Forelimb muscle (tissue), 1 donor: Measurements from ENCODE around the gene FUZ. TPM values are rescaled to one million over a fixed set of nuclear protein-coding genes. Genes with fewer than 3 reads are reported as not detected.

ENCODE experiments used
- DNase-seq: peaks from one replicate; pipeline ENCODE4 v3.0.0-alpha.2; 2013; ENCODE audit warnings: low read depth
- polyA plus RNA-seq: library from polyadenylated mRNA; unstranded; fragments of 120-200 nt; gene quantifications from one replicate; pipeline ENCODE4 v1.2.1, GENCODE V29; 2013; ENCODE audit not compliant: insufficient read length

Gene FUZ
- polyA plus RNA-seq, 1 donor, result 17.0 TPM

DNA sequence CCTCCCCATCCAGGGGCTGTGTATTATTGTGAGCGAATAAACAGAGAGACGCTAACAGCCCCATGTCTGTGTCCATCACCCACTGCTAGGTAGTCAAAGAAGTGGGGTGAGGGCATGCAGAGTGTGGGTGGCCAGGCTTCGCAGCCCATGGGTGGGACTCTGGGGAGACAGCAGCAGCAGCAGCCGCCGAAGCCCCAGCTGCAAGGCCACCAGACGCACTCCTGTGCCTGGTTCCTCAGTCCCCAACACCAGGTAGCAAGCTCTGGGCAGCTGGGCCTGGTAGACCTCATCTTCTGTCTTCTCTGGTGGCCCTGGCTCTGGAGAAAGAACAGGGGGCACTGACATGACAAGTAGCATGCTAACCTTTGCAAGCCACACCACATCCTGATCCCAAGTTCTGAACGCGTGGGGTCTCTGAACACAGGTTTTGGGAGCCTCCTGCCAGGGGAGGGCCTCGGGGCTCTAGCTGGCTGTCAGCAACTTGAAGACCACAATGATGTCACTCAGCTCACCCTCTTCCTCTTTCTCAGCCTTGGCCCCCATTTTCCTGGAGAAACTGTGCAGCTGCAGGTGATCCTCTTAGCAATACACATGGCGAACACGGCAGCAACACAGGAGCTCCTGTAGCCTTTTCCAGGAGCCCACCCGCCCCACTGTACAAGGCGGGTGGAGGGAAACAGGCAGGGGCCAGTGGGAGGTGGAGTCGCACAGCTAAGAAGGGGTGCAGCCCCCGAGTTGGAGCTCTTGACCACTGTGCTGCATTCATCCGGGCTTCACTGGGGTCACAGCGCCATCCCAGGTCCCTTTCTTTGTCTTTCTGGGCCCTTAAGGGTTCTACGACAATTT is 5.8 kb downstream of the FUZ start:
- DNase-seq, result no peak

- no peak for DNase-seq
These were observed 6.5 kb downstream of the FUZ start for GRCh38 chr19:49806620-49806959.

- DNase-seq, result no peak
These were observed 7.1 kb downstream of the FUZ start for GRCh38 chr19:49805822-49806619.

GRCh38 chr19:49803529-49803856 is 9.6 kb downstream of the FUZ start:
- DNase-seq, result no peak

GRCh38 chr19:49802836-49803528 is 10.1 kb downstream of the FUZ start:
- DNase-seq, result no peak

GRCh38 chr19:49801966-49802661 is 11.0 kb downstream of the FUZ start:
- DNase-seq, result peak; percentile 74

- no peak for DNase-seq
These were observed 11.6 kb downstream of the FUZ start for GRCh38 chr19:49801401-49801888.

DNA sequence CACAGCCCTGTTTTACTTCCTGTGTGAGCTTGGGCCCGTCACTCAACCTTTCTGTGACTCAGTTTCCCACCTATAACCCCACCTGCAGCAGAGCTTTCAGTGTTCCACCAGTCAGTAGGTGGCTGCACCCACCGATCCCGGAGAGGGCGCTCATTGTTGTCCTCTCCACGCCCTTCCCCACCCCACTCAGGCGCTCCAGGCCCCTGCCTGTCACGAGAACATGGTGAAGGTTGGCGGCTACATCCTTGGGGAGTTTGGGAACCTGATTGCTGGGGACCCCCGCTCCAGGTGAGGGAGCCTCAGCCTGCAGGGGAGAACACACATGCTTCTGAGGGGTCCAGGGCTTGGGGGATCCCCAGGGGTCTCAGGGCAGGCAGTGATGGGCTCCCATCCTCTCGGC is 12.3 kb downstream of the FUZ start:
- no peak for DNase-seq

GRCh38 chr19:49799798-49800376 is 13.2 kb downstream of the FUZ start:
- no peak for DNase-seq

DNA sequence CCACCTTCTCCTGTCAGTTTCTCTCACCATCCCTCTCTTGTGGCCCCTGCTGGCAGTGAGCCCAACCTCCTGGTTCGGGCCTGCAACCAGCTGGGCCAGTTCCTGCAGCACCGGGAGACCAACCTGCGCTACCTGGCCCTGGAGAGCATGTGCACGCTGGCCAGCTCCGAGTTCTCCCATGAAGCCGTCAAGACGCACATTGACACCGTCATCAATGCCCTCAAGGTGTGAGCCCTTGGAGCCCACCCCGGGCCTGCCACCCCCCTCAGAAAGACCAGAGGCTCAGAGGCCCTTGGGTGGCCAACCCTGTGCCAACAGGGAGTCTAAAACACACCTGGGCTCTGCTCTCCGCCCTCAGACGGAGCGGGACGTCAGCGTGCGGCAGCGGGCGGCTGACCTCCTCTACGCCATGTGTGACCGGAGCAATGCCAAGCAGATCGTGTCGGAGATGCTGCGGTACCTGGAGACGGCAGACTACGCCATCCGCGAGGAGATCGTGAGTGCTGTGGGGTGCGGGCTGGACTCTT is 13.8 kb downstream of the FUZ start:
- DNase-seq, result no peak

GRCh38 chr19:49798574-49798973 is 14.5 kb downstream of the FUZ start:
- no peak for DNase-seq

GRCh38 chr19:49795615-49796014 is 17.5 kb downstream of the FUZ start:
- no peak for DNase-seq

DNA sequence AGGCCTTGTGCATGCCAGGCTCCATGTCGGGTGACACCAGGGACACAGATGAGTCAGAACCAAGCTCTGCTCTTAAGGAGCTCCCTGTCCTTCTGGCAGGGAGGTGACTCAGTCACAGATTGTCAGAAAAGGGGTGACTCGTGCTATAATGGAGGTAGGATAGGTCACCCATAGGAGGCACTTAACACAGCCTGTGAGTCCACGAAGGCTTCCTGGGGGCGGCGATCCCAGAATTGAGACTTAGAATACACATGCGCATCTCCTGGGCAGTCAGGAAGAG is 19.6 kb downstream of the FUZ start:
- no peak for DNase-seq

- no peak for DNase-seq
These were observed 20.1 kb downstream of the FUZ start for GRCh38 chr19:49792829-49793560.

GRCh38 chr19:49791776-49792445 is 21.2 kb downstream of the FUZ start:
- no peak for DNase-seq

DNA sequence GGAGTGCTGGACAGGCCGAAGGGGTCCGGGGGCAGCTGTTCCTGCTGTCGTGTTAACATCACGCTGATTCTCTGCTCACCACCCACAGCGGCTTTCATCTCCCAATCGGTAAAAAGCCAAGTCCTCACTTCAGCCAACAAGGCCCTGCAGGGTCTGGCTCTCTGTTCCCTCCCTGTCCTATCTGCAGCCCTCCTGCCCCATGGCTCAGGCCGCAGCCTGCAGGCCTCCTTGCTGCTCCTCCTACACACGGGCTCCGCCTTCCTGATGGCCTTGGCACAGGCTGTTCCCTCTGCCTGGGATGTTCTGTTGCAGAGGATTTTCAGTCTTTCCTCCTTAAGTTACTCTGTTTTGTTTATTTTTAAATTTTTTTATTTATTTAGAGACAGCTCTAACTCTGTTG is 22.2 kb downstream of the FUZ start:
- no peak for DNase-seq

DNA sequence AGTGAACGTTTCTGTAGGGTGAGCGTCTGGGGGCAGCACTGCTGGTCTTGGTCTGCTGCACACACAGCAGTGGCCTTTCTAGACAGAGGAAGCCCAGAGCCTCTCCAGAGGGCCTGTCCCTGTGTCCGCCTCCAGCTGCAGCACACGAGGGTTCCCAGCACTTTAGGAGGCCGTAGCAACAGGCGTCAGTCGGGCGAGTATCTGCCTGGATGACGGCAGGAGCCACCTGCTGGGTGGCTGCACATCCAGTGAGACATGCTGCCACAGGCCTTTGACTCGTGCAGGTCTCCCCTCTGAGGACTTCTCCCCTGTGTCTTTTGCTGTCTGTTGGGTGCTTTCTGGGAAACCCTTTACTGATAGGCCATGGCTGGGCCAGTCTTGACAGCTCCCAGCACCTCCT is 24.2 kb downstream of the FUZ start:
- DNase-seq, result no peak

DNA sequence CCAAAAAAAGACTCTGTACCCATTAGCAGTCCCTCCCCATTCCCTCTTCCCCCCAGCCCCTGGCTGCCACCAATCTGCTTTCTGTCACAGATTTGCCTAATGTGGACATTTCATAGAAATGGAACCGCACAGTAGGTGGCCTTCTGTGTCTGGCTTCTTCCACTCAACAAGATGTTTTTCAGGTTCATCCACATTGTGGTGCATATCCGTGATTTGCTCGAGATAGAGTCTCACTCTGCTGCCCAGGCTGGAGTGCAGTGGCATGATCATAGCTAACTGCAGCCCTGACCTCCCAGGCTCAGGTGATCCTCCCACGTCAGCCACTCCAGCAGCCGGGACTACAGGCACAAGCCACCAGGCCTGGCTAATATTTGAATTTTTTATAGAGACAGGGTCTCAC is 25.3 kb downstream of the FUZ start:
- no peak for DNase-seq

DNA sequence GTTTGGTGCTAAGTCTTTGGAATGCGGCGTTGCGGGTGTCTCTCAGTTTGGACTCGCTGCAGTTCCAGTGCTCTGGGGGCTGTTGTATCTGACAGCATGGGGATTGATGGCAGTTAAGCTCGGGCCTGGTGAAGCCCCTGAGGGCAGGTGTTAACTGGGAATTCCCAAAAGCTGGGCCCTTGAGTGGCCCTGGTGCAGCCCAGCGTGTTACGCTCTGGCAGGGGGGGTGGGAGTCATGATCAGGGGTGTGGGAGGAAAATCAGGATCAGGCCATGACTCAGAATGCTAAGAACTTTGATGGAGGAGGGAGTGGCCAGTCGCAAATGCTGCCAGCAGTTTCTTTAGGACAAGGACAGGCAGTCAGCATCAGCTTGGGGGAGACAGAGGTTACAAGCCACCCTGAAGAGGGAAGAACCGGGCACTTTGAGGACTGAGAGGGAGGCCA is 26.7 kb downstream of the FUZ start:
- no peak for DNase-seq

DNA sequence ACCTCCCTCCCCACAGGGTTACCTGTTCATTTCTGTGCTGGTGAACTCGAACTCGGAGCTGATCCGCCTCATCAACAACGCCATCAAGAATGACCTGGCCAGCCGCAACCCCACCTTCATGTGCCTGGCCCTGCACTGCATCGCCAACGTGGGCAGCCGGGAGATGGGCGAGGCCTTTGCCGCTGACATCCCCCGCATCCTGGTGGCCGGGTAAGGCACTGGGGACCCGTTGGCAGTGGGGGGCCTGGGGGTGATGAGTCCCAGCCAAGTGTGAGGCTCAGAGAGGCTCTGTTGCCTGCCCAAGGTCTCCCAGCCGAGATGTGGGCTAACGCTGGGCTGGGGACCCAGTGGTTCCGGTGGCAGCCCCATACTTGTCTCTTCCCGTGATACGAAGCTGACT is 30.6 kb downstream of the FUZ start:
- no peak for DNase-seq
